ENCODE measurements around the gene WDR90.

The WDR90 gene

GRCh38 chr16:660459-661183, 11.5 kb downstream of the WDR90 start (continued):
- peak; percentile 80; the same call in 1 of the 2 replicates for TF ChIP-seq PATZ1 (tag by site-specific recombination; IDR thresholded peaks at IDR 0.05)
- TF ChIP-seq ZBTB8A (tag by site-specific recombination; IDR thresholded peaks at IDR 0.05), result peak; percentile 80
- no peak for TF ChIP-seq WT1 (tag by site-specific recombination; IDR thresholded peaks at IDR 0.05)
- TF ChIP-seq PRDM4 (tag by site-specific recombination; IDR thresholded peaks at IDR 0.05), result no peak
- TF ChIP-seq ATF2 (tag by site-specific recombination; IDR thresholded peaks at IDR 0.05; ENCODE audit: low read depth), result no peak
- peak; percentile 42; the same call in 1 of the 2 replicates for TF ChIP-seq ZNF629 (tag by site-specific recombination; IDR thresholded peaks at IDR 0.05)
- TF ChIP-seq AEBP2 (tag by site-specific recombination; IDR thresholded peaks at IDR 0.05; ENCODE audit: borderline replicate concordance), result no peak
- TF ChIP-seq ZNF423 (tag by site-specific recombination; IDR thresholded peaks at IDR 0.05), result no peak
- peak; percentile 85 for TF ChIP-seq GLIS2 (tag by site-specific recombination; IDR thresholded peaks at IDR 0.05)
- no peak for TF ChIP-seq SALL2 (tag by site-specific recombination; IDR thresholded peaks at IDR 0.05; ENCODE audit: borderline replicate concordance)
- peak; percentile 80 for TF ChIP-seq SP2 (tag by site-specific recombination; IDR thresholded peaks at IDR 0.05)
- TF ChIP-seq ZNF155 (tag by site-specific recombination; IDR thresholded peaks at IDR 0.05), result no peak
- TF ChIP-seq ZNF335 (tag by site-specific recombination; conservative IDR thresholded peaks at IDR 0.05), result peak; percentile 33
- TF ChIP-seq ZNF239 (tag by site-specific recombination; IDR thresholded peaks at IDR 0.05), result no peak
- TF ChIP-seq ZNF830 (tag by site-specific recombination; IDR thresholded peaks at IDR 0.05; ENCODE audit: low read depth), result no peak
- 0 out of 2 replicates have a peak, but pooled peaks have one; percentile 9 for TF ChIP-seq ZNF76 (tag by site-specific recombination; IDR thresholded peaks at IDR 0.05; ENCODE audit: borderline replicate concordance, low read depth)
- TF ChIP-seq IKZF3 (tag by site-specific recombination; IDR thresholded peaks at IDR 0.05), result peak; percentile 59
- TF ChIP-seq GLIS1 (tag by site-specific recombination; IDR thresholded peaks at IDR 0.05), result peak; percentile 72
- TF ChIP-seq ZNF391 (tag by site-specific recombination; IDR thresholded peaks at IDR 0.05; ENCODE audit: borderline replicate concordance, low read depth), result no peak
- no peak for TF ChIP-seq ZSCAN16 (tag by site-specific recombination; IDR thresholded peaks at IDR 0.05)
- TF ChIP-seq ZFHX2 (tag by site-specific recombination; conservative IDR thresholded peaks at IDR 0.05), result peak; percentile 72
- TF ChIP-seq ZNF398 (tag by site-specific recombination; IDR thresholded peaks at IDR 0.05), result 0 out of 2 replicates have a peak, but pooled peaks have one; percentile 52
- TF ChIP-seq HIC1 (tag by site-specific recombination; IDR thresholded peaks at IDR 0.05), result peak; percentile 98
- TF ChIP-seq ZNF837 (tag by site-specific recombination; IDR thresholded peaks at IDR 0.05), result no peak
- TF ChIP-seq ZFP69B (tag by site-specific recombination; IDR thresholded peaks at IDR 0.05), result peak; percentile 69
- TF ChIP-seq ZBTB26 (tag by site-specific recombination; optimal IDR thresholded peaks at IDR 0.05), result peak; percentile 39

All from HEK293 (cell line).